HG03095 (cell line): ENCODE measurements around the gene DTX1.

Experiments
- ATAC-seq: cut with Tn5 transposase; IDR thresholded peaks from one replicate; pipeline ENCODE4 v1.9.1; 2021; ENCODE audit warnings: moderate library complexity; ENCODE audit not compliant: unreplicated experiment

Gene DTX1

DNA sequence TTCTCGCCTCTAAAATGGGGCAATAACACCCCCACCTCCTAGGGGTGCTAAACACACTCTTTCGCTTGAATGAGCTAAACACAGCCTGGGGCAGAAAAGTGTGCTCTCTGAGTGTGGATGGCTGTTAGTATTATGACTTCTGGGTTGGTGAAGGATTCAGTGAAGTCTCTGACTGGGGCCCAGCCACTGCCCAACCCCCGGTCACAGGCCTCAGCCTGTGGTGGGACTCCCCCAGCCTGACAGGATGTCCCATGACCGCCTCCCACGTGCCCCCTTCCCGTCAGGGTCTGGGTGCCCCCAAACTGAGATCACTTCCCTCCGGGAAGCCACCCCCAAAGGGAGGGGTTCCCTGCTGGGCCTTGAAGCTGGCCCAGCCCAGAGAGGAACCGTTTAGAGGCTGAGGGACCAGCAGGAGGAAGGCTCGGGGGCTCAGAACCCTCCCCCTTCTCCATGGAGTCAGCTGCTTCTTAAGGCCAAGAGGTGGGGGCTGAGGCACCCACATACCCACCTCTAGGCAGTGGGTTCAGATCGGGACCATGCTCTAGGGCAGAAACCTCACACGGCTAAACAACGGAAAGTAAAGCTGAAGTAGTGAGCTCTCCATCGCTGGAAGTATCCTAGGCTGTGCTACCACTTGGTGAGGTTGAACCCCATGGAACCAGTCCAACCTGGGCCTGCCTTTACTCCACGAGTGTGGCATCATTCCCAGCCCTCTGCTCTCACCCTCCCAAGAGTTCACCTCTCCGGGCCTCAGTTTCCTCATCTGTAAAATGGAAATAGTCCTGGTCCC, 13.8 kb downstream of the DTX1 start:
- ATAC-seq: peak; percentile 48

DNA sequence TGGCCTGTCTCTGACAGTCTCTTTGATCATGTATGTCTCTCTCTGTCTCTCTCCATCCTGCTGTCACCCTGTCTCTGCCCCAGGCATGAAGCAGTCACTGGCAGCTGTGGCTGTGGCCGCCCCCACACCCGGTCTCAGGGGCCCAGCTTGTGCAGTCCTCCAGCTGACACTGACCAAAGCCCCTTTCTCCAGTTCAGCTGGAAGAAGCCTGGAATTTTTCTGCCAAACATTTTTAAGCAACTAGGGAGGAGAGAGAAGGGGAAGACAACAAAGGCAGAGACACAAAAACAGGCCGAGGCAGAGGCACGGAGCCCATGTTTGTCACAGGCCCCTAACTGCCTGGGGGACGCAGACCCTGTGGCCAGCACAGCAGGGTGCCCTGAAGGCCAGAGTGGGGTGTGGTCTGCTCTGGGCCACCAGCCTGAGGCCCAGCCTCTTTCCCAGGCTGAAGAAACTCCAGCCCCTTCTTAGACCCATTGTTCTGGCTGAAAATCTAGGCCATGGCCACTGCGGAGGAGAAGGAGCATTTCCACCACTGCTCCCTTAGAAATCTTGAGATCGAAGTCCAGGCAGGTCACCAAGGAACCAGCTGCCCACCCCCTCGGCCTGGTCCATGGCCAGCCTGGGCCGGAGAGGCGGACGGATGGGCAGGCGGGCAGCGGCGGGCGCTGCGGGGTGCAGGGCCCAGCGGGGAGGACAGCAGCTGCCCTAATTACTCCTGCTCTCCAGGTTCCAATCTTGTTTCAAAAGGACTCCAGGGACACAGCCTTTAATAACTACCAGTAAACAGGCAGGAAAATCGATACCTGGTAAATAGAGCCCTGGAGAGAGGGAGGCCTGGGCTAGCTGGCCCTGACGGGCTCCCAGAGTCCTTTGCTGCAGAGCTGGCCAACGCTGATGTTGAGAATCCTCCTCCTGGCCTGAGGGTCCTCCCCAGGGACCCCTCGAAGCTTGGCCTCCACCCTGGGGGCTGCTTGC, 14.9 kb downstream of the DTX1 start:
- ATAC-seq: no peak

DNA sequence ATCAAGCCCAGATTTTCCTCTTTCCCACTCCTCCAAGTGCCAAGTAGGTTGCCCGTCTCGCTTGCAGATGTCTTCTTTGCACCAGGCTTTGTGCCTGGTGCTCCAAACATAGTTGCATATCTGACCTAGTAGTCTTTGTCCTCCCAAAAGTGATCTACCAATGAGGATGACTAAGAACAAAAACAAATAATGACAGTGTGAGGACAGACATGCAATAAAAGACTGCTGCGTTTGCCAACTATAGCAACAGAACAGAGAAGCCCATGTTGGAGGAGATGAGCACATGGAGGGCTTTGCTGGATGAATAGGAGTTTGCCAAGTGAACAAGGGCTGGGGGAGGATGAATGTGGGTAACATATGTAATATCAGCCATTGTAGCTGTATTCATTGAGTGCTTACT, 15.6 kb downstream of the DTX1 start:
- no peak for ATAC-seq

DNA sequence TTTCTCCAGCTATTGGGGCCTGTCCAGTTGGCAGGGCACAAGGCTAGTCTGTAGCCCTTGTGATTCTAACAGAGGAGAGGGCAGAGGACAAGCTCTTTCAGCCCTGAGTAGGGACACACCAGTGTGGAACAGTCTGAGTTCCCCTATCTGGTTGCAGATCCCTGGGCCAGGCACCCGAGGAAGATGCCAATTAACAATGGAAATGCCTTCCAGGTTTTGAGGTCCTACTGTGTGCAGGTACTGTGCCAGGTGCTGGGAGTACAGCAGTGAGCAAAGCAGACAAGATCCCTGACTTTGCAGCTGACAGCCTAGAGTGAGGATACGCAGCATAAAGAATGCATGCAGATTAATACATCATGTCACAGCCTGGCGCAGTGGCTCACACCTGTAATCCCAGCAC, 17.1 kb downstream of the DTX1 start:
- ATAC-seq: no peak

DNA sequence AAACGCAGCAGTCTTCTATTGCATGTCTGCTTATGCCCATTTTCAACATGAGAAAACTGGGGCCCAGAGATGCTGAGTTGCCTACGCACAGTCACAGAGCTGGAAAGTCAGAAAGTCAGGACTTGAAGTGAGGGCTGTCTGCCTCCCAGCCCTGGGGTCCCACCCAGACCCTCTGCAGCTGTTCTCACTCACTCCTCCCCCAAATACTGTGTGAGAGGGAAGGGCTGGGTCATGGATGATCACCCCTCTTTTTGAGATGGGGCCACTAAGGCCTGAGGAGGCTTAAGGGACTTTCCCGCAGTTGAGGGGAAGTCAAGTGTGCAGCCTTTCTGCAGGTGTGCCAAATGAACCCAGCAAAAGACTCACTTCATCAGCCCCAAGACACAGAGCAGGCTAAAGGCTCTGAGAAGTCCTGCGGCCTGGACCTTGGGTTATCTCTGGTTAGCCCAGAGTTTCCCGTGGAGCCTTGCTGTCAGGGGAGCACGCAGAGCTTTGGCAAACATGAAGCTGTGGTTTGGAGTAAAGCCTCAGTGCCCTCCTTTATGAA, 18.7 kb downstream of the DTX1 start:
- peak; percentile 95 for ATAC-seq

DNA sequence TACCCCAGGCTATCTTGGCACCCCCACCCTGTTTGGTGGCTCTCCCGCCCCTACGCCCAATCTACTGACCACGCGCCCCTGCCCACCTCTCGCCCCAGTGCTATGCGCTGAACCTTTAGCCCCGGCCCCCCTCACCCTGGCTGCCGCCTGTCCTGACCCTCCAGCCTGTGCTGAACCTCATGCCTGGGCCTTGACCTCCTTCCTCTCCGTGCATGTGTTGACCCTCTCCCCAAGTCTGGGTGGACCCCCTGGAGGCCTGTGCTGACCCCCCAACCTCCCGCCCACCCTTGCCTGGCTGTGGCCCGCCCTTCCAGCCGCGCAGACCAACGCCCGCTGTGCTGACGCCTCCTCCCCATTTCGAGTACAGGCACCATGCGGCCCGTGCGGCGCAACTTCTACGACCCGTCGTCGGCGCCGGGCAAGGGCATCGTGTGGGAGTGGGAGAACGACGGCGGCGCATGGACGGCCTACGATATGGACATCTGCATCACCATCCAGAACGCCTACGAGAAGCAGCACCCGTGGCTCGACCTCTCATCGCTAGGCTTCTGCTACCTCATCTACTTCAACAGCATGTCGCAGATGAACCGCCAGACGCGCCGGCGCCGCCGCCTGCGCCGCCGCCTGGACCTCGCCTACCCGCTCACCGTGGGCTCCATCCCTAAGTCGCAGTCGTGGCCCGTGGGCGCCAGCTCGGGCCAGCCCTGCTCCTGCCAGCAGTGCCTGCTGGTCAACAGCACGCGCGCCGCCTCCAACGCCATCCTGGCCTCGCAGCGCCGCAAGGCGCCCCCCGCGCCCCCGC, 20.7 kb downstream of the DTX1 start:
- ATAC-seq: no peak

DNA sequence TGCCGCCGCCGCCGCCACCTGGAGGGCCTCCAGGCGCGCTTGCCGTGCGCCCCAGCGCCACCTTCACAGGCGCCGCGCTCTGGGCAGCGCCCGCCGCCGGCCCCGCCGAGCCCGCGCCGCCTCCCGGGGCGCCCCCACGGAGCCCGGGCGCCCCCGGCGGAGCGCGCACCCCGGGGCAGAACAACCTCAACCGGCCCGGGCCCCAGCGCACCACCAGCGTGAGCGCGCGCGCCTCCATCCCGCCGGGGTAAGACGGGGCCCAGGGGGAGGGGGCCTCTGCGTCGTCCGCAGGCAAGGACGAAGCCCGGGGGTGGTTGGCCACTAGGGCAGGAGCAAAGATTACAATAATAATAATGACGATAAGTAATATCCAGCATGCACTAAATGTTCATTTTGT, 21.3 kb downstream of the DTX1 start:
- ATAC-seq: no peak

DNA sequence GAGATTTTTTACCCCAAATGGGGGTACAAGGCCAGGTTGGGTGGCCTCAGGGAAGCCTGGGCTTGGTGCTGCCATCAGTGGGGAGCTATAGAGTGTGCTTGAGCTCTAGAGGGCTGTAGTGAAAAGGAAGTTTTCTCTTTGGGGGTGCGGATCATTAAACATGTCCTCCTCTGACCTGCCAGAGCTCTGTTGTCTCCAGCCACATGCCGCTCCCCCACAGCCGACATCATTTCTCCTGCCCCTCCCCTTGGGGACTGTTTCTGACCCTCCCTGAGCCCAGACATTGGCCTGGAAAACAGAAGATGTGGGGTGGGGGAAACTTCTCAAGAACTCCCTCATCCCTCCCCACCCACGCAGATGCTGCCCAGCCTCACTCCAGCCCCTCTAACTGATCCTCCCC, 25.3 kb downstream of the DTX1 start:
- ATAC-seq: no peak

DNA sequence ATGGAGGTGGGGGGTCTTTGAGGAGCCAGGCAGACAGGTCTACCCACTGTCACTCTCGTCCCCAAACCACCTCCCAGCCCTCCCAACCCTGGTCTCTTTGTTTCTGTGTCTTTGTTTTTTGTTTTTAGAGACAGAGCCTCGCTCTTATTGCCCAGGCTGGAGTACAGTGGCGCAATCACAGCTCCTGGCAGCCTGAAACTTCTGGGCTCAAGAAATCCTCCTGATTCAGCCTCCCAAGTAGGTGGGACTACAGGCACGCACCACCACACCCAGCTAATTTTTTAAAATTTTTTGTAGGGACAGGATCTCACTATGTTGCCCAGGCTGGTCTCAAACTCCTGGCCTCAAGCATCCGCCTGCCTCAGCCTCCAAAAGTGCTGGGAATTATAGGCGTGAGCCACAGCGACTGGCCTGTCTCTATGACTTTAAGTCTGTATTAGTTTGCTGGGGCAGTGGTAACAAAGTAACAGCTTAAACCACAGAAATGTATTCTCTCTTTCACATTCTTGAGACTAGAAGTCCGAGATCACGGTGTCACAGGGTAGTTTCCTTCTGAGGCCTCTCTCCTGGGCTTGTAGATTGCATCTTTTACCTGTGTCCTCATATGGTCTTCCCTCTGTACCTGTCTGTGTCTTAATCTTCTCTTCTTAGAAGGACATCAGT, 26.1 kb downstream of the DTX1 start:
- peak; percentile 61 for ATAC-seq

DNA sequence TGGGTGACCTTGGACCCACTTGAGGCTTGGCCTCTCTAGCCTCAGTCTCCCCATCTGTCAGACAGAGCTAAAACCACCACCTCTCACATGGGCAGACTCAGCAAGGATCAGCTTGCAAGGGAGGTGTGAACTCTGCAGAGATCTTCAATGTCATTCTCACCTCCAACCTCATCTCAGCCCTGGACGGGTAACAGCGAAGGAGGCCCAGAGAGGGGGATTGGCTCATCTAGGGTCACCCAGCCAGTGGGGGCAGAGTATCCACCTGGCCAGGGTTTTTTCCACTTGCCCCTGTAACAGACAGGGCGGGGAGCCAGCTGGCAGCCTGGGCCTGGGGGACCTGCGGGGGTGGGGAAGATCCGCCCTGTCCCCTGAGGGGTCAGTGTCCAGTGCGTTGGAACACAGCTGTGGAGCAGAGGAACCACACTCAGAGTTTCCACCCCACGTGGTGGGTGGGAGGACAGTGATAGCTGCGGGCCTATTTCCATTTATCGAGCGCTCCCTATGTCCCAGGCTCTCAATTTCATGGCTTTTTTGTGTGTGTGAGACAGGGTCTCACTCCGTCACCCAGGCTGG, 27.4 kb downstream of the DTX1 start:
- ATAC-seq: no peak

DNA sequence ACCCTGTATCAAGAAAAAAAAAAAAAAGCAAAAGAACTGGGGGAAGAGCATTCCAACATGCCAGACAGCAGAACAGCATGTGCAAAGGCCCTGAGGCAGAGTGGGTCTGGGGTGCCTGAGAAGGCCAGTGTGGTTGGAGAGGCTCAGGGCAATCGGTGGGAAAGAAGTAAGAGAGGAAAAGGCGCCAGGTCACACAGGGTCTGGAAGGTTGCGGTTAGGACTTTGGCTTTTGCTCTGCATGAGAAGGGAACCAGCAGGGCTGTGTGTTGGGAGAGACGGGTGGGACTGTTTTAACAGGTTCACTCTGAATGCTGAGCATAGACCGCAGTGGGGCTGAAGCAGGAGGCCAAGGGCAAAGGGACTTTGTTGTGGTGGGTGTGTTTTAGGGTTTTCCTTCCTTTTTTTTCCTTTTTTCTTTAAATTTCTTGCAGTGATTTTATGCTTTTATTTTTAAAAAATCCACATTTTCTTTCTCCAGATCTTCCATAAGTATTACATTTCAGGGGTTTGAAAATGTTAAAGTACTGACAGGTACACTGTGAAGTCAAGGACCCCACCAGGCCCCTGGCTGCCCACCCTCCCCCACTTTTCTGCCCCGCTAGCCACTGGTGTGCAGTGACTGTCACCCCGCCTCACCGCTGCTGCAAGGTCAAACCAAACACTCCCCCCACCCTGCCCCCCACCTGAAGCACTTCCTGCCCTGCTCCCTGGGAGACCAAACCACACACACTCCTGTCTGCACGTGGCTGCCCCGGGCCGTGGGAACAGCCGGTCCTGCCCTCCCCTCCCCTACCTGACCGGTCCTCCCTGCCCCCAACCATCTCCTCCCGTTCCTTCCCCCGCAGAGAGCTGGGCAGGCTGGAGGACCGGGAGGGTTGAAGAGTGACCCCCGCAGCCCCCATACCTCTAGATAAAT, 30.0 kb downstream of the DTX1 start:
- no peak for ATAC-seq

DNA sequence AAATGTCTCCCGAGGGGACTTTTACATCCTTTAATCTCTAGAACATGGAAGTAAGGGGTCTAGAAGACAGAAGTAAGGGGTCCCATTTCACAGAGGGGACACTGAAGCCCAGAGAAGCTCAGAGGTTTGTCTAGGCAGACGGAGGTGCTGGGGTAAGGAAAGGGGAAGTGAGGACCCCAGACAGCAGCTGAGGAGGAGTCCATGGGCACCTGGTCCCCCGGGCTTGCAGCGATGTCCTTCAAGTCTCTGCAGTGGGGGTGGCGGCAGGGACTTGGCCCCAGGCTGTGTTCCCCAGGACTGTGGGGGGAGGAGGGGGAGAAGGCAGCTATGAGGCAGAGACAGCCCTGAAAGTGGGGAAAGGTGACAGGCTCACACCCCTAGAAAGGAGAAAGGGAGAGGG, 30.7 kb downstream of the DTX1 start:
- no peak for ATAC-seq

DNA sequence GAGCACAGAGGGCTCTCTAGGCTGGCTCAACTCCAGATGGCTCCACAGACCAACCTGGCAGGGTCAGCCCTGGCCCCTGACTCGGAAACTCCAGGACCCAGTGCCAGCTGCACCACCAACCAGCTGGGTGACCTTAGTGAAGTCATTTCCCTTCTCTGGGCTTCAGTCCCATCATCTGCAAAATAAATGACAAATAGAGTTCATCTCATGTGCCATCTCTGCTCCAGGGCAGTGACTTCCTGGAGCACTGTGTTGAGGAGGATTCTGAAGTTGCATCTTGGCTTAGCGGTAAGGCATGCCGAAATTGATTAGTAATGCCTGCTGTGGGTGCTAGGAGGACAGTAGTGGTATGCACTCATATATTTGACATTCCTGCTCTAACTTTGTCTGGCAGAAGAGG, 31.5 kb downstream of the DTX1 start:
- no peak for ATAC-seq

DNA sequence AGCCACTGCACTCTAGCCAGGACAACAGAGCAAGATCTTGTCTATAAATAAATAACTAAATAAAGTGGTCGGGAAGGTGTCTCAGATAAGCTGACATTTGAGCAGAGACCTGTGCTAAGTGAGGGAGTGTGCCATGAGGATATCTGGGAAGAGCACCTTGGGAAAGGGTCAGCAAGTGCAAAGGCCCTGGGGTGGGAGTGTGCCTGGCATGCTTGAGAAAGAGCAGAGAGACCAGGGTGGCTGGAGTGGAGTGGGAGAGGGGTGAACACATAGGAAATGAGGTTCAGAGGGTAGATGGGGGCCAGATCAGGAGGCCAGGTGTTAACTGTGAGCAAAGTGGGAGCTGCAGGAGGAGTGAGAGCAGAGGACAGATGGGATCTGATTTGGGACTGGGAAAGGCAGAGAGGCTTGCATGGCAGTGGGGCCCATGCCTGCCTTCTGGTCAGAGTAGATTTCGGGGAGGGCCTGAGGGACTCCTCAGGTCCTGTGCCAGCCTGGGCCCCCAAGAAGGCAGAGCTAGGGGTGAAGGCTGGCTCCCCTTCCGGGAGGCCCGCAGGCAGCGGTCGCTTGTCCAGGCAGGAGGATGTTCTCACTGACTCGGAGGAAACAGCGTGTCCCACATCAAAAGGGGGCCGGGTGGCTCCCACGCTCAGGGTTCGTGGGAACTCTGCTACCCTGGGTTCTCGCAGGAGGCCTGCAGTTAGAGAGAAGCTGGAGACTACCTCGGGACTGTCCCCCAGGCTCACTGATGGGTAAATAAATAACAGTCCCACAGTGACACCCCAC, 32.6 kb downstream of the DTX1 start:
- no peak for ATAC-seq

DNA sequence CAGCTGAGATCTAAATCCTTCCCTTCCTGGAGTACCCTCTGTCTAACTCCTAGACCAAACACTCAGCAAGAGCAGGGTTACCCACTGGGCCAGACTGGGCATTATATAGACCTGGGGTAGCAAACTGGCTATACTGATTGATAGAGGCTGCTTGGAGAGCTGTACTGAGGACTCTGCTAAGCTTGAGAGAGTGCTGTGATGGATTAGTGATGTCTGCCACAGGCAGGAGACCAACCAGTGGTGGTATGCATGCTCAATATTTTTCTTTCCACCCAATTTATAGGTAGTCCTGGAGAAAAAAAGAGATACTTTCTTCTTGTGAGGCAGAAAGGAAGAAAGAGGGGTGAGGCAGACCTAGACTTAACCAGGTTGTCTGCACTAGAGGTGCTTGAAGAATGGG, 33.3 kb downstream of the DTX1 start:
- ATAC-seq: no peak

DNA sequence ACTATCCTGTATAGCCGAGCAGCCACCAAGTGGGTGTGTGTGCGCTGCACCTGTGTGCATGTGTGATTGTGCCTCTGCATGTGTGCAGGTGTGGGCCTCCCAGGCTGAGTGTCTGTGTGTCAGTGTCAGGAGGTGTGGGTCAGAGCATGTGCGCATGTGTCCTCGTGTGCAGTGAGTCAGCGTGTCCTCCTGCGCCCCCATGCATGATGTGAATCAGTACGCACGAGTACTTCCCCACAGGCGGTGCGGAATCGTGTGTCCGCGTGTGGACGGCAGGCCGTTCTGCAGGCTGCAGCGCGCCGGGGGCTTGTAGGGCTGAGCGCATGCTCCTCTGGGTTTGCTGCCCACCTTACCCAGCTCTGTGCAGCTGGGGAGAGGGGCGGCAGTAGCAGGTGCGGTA, 34.2 kb downstream of the DTX1 start:
- no peak for ATAC-seq

DNA sequence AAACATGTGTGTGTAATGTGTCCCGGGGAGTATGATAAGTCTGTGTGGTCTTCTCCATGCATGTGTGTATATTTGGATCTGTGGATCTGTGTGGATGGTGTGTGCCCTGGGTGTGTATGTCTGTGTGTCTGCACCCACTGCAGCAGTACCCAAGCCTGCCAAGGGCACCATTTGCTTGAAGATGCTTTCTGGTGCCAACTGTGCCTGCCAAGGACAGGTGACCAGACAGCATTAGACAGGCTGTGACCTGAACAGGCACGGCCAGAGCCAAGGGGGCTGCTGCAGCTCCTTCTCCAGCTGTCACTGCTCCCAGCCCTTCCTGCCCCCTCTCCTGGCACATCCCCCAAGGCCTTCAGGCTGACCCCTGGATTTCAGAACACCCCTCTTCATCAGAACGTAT, 35.0 kb downstream of the DTX1 start:
- no peak for ATAC-seq
